GM19023 (cell line): ENCODE measurements around the gene MAP4K4.

Experiments used
- ATAC-seq: cut with Tn5 transposase; IDR thresholded peaks from one replicate; pipeline ENCODE4 v1.9.1; 2021; ENCODE audit warnings: mild to moderate bottlenecking, moderate library complexity; ENCODE audit not compliant: unreplicated experiment

MAP4K4 gene

DNA sequence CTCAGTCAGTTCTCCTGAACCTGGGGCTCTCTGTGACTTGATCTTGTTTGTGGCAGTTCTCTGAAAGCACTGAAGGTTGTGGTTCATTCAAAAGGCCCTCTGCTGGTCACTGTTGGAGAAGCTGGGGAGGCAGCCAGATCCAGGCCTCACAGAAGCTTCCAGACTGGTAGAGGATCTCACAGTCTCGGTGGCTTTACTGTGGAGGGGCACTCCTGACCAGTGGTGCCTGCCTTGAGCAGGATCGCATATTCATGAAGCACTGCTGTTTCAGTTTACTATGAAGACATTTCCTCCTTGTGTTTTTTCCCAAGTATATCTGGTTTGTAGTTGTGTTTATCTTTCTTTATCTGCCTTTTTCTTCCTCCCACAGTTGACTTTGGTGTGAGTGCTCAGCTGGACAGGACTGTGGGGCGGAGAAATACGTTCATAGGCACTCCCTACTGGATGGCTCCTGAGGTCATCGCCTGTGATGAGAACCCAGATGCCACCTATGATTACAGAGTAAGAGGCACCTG, 133.9 kb downstream of the MAP4K4 start:
- ATAC-seq = peak; percentile 65

DNA sequence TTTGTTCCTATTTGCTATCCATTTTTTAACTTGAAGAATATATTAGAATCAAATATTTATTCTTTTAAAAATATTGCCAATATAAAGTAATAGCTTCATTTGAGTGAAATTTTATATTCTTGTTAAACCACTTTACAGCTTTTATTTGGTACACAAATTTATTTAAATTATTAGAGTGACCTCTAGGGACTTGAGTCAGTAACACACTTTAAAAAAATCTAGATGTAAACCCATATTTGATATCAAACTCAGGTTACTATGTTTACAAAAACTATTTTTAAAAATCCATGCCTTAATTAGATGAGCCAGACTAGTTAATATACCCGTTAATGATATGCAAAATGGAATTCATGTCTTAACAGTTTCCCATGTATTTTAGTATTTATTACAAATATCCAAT, 134.6 kb downstream of the MAP4K4 start:
- no peak for ATAC-seq

DNA sequence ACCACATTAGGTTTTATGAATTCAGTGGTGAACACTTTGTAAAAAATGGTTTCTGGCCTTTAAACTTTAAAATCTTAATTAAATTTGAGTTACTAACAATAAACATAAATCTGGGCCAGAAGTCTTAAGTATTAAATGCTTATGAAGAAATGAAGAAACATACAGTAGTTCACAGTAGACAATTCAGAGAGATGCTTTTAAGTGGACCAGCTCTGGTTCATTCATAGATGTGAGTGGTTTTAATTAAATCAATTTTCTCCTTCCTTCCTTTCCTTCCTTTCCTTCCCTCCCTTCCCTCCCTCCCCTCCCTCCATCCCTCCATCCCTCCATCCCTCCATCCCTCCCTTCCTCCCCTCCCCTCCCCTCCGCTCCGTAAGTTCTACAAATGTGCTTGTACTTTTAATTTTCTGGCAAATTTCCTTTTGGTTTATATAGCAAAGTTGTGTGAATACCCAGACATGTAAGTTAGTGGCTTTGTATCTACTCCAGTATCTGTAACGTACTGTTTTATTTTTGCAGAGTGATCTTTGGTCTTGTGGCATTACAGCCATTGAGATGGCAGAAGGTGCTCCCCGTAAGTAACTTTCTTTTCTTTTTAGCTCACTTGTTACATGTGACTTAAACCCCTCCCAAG, 136.5 kb downstream of the MAP4K4 start:
- no peak for ATAC-seq

DNA sequence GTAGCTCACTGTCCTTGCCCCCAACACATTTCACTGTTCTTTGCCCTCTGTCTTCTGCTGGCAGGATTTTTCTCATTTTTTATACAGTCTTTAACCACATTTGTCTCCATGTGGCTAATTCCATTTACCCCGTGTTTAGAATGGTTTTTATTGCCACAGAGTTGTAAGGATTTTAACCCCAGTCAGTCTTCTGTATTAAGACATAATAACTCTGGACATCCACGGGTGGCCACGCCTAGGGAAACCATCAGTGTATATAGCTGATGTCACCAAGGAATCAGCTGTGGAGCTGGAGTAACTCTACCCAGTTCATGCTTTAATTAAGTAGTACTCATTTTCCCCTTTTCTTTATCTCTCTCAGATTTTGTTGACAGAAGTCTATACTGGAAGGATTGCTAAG, 139.8 kb downstream of the MAP4K4 start:
- no peak for ATAC-seq

DNA sequence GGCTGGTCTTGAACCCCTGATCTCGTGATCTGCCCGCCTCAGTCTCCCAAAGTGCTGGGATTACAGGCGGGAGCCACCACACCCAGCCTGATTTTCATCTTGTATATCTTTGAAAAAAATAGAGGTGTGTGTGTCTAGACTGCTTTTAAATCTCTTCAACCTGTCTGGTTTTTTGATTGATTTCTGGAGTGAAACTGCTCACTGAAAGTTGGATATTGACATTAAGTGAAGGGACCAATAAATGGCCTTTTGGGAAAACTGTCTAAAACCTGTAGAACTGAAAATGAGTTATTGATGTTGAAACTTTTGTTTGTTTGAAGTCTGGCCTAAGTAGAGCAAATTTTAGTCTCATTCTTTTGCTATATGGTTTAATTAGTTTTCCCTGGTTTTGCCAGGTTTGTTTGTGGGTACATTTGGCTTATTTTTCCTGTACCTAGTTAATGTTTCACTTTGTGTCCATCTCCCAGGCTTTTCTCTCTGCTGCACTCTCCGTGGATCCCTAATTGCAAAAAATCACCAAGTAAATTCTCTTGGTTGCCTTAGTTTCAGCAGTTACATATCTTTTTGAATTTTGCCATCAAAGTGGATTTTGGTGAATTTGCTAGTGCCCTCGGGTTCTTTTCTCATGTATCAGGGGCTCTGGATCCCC, 144.3 kb downstream of the MAP4K4 start:
- no peak for ATAC-seq

DNA sequence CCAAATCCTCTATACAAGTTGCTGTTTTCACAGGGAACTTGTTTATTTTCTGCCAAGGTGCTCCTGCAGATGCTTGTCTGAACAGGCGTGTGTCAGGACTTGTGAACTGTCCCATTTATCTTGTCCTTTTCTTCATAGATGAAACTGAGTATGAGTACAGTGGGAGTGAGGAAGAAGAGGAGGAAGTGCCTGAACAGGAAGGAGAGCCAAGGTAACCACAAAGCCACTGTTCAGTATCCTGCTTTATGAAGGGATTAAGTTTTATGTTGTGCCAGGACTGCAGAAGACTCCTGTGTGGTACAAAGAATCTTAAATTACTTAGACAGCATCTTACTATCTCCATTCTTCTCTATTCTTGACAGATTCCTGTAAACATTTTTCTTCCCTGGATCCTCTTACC, 145.0 kb downstream of the MAP4K4 start:
- no peak for ATAC-seq

DNA sequence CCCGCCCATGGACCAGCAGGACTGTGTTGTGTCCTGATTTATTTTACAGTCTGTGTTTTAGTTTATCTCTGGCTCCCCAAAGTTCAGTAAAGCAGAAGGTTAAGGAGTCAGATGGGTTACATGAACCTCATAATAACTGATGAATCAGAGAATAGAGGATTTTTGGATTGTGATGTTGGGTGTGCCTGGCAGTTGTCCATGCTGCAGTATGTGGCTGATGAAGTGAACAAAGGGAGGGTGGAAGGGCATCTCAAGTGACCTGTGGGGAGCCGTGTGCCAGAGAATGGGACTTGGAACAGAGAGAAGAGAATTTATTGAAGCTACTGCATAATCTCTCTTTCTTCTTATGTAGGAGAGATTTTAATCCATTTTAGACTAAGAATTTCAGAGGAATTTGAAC, 145.5 kb downstream of the MAP4K4 start:
- ATAC-seq = no peak

DNA sequence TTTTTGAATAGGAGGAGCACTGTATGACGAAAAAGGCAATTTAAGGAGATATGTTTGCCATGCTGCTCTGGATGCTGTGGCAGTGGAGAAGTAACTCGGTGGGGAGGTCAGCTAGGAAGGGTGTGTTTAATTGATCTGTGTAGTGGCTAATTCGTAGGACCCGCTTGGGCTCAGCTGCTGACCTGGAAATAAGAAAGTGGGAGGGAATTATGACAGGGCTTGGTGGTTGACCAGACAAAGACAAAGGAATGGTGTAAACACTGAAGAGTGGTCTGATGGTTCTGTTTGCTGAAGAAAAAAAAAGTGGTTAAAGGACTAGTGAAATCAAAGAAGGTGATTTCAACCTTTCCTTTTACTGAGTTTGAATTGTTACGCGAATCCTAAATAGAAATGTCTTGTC, 146.0 kb downstream of the MAP4K4 start:
- no peak for ATAC-seq

DNA sequence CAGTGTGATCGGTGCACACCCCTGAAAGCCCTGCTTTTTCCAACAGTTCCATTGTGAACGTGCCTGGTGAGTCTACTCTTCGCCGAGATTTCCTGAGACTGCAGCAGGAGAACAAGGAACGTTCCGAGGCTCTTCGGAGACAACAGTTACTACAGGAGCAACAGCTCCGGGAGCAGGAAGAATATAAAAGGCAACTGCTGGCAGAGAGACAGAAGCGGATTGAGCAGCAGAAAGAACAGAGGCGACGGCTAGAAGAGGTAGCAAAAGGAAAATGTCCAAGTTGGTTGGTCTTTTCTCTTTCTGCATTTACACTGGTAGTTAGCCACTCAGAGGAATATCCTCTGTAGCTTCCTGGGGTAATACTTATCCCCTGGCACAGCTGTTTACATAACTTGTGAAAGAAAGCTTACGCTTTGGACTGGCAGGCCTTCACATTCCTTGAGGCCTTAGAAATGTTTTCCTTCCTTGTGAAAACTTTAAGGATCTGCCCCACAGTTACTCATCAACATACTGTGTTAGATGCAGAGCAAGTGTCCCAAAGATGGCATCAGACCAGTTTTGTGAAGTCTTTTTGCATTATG, 146.6 kb downstream of the MAP4K4 start:
- ATAC-seq = no peak

DNA sequence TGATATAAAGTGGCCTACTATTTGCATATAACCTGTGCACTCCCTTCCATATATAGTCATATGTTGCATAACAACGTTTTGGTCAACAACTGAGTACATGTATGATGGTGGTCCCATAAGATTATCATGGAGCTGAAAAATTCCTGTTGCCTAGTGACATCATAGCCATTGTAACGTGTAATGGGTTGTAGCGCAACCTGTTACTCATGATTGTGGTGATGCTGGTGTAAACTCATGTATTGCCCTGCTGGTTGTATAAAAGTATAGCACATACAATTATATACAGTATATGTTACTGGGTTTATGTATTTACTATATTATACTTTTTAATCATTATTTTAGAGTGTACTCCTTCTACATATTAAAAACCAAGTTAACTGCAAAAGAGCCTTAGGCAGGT, 149.5 kb downstream of the MAP4K4 start:
- no peak for ATAC-seq

DNA sequence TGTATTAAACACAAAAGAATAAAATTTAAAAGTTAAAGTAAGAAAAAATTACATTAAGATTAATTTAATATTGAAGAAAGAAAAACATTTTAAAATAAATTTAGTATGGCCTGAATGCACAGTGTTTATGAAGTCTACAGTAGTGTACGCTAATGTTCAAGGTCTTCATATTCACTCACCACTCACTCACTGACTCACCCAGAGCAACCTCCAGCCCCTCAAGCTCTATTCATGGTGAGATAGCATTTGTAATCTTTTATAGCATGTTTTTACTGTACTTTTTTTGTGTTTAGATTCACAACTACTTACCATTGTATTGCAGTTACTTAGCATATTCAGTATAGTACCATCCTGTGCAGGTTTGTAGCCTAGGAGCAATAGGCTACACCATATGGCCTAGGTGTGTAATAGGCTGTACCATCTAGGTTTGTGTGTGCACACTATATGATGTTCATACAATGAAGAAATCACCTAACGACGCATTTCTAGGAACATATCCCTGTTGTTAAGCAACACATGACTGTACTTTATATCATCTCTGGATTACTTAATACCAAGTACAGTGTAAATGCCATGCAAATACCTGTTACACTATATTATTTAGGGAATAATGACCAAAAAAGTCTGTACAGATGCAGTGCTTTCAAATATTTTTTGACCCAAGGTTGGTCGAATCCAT, 150.3 kb downstream of the MAP4K4 start:
- no peak for ATAC-seq

DNA sequence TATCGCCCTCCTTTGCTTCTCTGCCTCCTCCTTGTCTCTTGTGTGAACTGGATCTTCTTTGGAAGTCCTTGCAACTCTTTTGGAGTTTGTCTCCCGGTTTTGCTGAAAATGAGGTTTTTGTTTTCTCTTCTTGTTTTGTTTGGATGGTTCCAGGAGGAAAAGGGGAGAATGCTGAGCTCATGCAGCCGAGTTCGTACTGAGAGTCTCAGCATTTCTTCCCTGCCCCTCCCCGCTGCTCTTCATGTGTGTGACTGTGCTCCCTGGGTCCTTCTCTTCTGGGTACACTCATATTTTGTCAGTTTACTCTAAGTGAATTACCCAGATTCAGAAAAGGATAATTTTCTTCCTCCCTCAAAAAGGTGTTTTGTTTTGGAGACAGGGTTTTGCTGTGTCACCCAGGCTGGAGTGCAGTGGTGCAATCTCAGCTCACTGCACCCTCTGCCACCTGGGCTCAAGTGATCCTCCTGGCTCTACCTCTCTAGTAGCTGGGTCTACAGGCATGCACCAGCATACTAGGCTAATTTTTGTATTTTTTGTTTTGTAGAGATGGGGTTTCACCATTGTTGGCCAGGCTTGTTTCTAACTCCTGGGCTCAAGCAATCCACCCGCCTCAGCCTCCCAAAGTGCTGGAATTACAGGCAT, 151.4 kb downstream of the MAP4K4 start:
- ATAC-seq = no peak

DNA sequence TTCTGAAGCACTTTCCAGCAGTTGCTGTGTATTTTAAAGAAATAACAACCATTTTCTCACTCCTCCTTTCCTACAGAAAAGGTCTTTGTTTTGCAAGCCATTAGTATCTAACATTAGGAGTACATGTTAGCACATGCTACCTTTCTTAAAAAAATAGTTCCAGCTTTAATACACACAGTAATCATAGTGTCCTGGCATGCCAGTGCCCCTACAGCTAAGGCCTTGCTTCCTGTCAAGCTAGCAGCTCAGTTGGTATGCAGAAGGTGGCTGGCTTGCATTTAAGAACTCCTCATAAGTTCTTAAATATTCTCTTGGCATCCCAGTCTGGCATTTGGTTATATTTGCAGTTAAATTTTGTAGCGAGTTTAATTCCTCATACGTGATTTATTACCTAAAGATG, 152.9 kb downstream of the MAP4K4 start:
- no peak for ATAC-seq

DNA sequence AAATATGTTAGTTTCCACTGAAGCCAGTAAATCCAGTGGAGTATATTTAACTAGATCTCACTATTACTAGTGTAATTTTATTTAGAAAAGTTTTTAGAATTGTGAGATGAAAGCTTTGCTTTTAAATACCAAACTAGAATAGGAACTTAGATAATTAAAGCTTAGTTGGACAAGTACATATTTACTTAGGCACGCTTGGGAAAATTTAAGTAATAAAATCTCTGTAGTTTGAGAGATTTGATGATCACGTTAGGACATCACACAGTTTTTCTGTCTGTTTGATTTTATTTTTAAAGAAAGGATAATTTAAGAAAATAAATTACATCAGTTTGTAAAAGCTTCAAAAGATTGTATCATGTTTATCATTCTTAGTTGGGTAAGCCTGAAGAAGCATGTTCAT, 153.5 kb downstream of the MAP4K4 start:
- no peak for ATAC-seq

DNA sequence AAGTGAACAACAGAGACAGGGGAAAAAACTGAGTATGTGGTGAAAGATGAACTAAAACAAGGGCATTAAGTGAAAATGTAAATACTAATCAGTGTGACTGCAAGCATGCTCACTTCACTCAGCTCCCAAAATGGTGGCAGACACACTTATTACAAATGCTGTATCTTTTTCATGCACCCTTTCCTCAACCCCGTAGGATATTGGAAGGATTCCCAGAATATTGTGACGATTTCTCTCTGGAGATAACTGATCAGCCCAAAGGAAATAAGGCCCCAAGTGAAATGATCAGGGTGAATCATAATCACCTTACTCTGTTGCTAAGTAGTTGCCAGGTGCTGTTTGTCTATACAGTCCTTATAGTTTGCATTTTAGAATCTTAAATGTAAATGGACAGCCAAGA, 155.3 kb downstream of the MAP4K4 start:
- no peak for ATAC-seq

DNA sequence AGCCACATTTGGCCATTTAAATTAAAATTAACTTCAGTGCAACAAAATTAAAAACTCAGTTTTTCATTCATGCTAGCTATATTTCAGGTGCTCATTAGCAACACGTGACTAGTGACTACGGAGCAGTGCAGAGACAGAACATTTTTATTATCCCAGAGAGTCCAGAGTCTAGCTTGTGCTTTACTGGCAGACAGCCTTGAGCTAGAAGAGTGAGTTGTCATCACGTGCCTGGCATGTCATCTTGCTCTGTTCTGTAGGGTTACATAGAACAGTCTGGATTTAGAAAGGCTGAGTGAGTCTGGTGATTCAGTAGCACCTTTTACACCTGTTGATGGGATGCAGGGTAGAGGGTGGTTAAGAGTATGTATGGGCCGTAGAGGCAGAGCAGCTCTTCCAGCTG, 157.4 kb downstream of the MAP4K4 start:
- ATAC-seq = no peak

DNA sequence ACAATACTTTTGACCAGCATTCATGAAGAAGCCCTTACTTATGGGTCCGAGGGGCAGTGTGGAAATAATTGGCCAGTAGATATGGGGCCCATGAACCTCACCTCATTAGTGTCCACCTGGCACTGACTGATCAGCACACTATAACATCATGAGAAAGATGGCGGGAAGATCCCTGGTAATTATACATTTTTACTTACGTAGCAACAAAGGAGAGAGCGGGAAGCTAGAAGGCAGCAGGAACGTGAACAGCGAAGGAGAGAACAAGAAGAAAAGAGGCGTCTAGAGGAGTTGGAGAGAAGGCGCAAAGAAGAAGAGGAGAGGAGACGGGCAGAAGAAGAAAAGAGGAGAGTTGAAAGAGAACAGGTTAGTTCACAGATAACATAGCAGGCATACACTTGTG, 158.3 kb downstream of the MAP4K4 start:
- ATAC-seq = no peak

DNA sequence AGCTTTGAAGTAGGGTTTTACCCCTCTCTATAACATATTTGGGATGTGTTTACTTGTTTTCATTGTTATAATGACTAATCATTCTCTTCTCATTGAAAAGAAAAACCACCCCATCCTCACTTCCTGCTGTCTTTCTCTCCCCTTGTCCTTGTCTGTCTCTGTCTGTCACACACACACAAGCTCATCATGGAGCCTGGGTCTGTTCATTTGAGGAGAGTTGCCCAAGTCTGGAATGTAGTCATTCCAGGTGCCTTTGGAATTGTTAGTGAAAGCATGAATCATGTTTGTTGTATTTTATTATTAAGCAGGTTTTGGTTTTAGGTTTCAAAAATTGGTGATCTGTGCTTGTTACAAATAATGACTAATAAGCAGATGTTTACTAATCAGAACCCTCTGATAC, 160.7 kb downstream of the MAP4K4 start:
- ATAC-seq = no peak

DNA sequence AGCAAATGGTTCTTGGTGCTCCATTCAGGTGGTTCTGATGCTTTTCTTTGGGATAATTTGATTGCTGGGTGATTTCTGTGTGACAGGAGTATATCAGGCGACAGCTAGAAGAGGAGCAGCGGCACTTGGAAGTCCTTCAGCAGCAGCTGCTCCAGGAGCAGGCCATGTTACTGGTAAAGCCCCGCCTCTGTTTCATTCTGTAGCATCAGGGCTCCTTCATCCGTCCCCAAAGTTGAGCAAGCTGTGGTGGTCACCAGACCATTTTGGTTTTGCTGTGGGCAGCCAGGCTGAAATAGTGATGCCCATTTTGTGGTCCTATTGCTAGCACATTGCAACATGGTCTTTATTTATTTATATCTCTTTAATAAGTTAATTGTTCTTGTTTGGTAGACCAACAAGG, 161.4 kb downstream of the MAP4K4 start:
- ATAC-seq = no peak

DNA sequence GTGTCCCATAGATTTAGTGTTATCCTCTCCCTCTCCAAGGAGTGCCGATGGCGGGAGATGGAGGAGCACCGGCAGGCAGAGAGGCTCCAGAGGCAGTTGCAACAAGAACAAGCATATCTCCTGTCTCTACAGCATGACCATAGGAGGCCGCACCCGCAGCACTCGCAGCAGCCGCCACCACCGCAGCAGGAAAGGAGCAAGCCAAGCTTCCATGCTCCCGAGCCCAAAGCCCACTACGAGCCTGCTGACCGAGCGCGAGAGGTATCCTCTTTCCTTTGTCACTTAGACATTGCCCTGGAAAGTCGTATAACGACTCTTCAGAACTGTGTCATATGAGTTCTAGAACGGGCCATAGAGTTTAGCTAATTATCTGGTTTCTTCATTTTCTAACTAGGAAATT, 162.1 kb downstream of the MAP4K4 start:
- ATAC-seq = no peak

DNA sequence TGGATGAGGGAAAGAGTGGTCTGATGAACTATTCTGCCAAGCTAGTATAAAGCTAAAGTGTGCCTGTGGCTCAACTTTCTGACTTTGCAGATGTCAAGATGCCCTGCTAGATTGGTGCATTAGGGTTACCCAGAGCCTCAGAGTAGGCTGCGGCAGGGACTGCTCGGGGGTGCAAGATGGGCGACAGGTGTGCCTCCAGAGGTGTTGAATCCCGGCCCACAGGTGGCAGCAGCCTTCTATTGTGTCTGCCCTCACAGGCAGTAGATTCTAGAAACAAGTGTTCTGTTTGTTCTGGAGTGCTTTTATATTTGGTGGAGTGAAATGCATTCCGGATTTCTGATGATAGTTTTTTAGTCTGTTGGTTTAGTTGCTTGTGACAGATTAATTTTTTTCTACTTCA, 162.7 kb downstream of the MAP4K4 start:
- ATAC-seq = no peak
